ENCODE results near the gene ZC3H14. TPM values are rescaled to one million over a fixed set of nuclear protein-coding genes. Genes with fewer than 3 reads are reported as not detected.

Gene ZC3H14
- polyA plus RNA-seq, 1 of the 3 experiments (the other 2 are of a cell fraction): 61.5 TPM

- Histone ChIP-seq H3K4me2 (no peak overlapping the region), H4K20me1 (ENCODE audit: insufficient read depth) (peaks cover 15% of the 10 kb centered on the region), H3K36me3 (replicated peaks in 1 of 2; ENCODE audit: control insufficient read depth in 1 of 2, insufficient read depth in 2 of 2, low read length in 1 of 2) (peaks cover 0 to 4% of the 10 kb centered on the region in 2 experiments), H3K9me2 (no peaks in the 10 kb centered on the region), H3K27ac (ENCODE audit: low read depth in 2 of 2, low read length in 1 of 2) (peak overlapping the region in 1 of 2 experiments; percentile 30; a peak in 1 of 4 replicates), H3K4me1 (ENCODE audit: control insufficient read depth in 1 of 2, insufficient read depth in 2 of 2, low read depth in 1 of 2, low read length in 1 of 2) (peaks cover 0 to 15% of the 10 kb centered on the region in 2 experiments; a peak in 3 of 4 replicates), H3K4me3 (ENCODE audit: low read depth in 2 of 2, low read length in 1 of 2) (no peak overlapping the region), H3K79me2 (ENCODE audit: insufficient read depth) (peaks cover 16% of the 10 kb centered on the region), H3K9me3 (no peaks in the 10 kb centered on the region), H2AFZ (ENCODE audit: low read depth) (no peak overlapping the region; the same call in 1 of the 2 replicates), H3F3A (replicated peaks; ENCODE audit: insufficient read depth) (peaks cover 32% of the 10 kb centered on the region), H3K9ac (no peak overlapping the region), H3K27me3 (ENCODE audit: insufficient read depth) (no peaks in the 10 kb centered on the region)
- ChIA-PET CTCF (interaction anchor here (0.9 to 1.8 kb wide), 7 partner anchors 8 to 371 kb away, joined by 3 to 15 read pairs (median 4); no protein-coding TSS in a partner anchor), POLR2A (no interaction called here)
- WGBS (ENCODE audit: low lambda C conversion rate): 0% methylated on average over 1 of the region's 1 CpG
- peak; percentile 41 for DNase-seq
- TF ChIP-seq EZH2phosphoT487 (IDR thresholded peaks at IDR 0.05; ENCODE audit: borderline replicate concordance, low read depth) (no peak), RCOR1 (IDR thresholded peaks at IDR 0.05; ENCODE audit: low read length) (no peak), CTCF (IDR thresholded peaks at IDR 0.05) (peak; percentile 67), SMC3 (IDR thresholded peaks at IDR 0.05; ENCODE audit: low read depth, low read length) (peak; percentile 38), RAD21 (IDR thresholded peaks at IDR 0.05; ENCODE audit: low read length) (peak; percentile 71)
Observed at GRCh38 chr14:88559852-88560251, 3.0 kb upstream of the ZC3H14 start.

- no peaks in the 10 kb centered on the region for H3K27me3 ChIP-seq (ENCODE audit: insufficient read depth)
- TF ChIP-seq ZBTB33 (IDR thresholded peaks at IDR 0.05; ENCODE audit: borderline replicate concordance, low read depth): no peak
- no peak for TF ChIP-seq PBX3 (IDR thresholded peaks at IDR 0.05)
- TF ChIP-seq MEF2A (IDR thresholded peaks at IDR 0.05; ENCODE audit: borderline replicate concordance, low read depth): no peak
- TF ChIP-seq RFX5 (IDR thresholded peaks at IDR 0.05; ENCODE audit: low read length): no peak
- TF ChIP-seq POLR2AphosphoS5 (IDR thresholded peaks at IDR 0.05; ENCODE audit: low read depth, low read length): no peak
- no peak for TF ChIP-seq EP300 (IDR thresholded peaks at IDR 0.05; ENCODE audit: borderline replicate concordance in 1 of 2, low read depth in 1 of 2, low read length in 1 of 2)
- H4K20me1 ChIP-seq (ENCODE audit: insufficient read depth): peaks cover 27% of the 10 kb centered on the region
- H3K4me3 ChIP-seq (ENCODE audit: low read depth in 2 of 2, low read length in 1 of 2): peak overlapping the region; percentile 81 to 96
- peaks cover 3 to 14% of the 10 kb centered on the region in 2 experiments for H3K36me3 ChIP-seq (replicated peaks in 1 of 2; ENCODE audit: control insufficient read depth in 1 of 2, insufficient read depth in 2 of 2, low read length in 1 of 2)
- peak overlapping the region; percentile 94 for H3K9ac ChIP-seq
- peaks cover 0 to 15% of the 10 kb centered on the region in 2 experiments; a peak in 3 of 4 replicates for H3K4me1 ChIP-seq (ENCODE audit: control insufficient read depth in 1 of 2, insufficient read depth in 2 of 2, low read depth in 1 of 2, low read length in 1 of 2)
- H3F3A ChIP-seq (replicated peaks; ENCODE audit: insufficient read depth): peaks cover 23% of the 10 kb centered on the region
- no peaks in the 10 kb centered on the region for H3K9me2 ChIP-seq
- no peaks in the 10 kb centered on the region for H3K9me3 ChIP-seq
- peak overlapping the region; percentile 80 for H2AFZ ChIP-seq (ENCODE audit: low read depth)
- CTCF ChIA-PET: interaction anchor here (1.5 kb wide), 1 partner anchor 10 kb away, joined by 4 read pairs; no protein-coding TSS in a partner anchor
- no peak for DNase-seq
- H3K4me2 ChIP-seq: peak overlapping the region; percentile 95
- POLR2A ChIA-PET: no interaction called here
- WGBS (ENCODE audit: low lambda C conversion rate): 25% methylated on average over 5 of the region's 5 CpGs
- no peak overlapping the region; a peak in 1 of 4 replicates for H3K27ac ChIP-seq (ENCODE audit: low read depth in 2 of 2, low read length in 1 of 2)
- peaks cover 41% of the 10 kb centered on the region for H3K79me2 ChIP-seq (ENCODE audit: insufficient read depth)
Observed at GRCh38 chr14:88562532-88562830, 356 bp upstream of the ZC3H14 start.

Measured in SK-N-SH (cell line).